KG1 (cell line): ENCODE results near the gene CTNNBL1.

Source experiments
- DNase-seq: peaks from one replicate; lab custom pipeline; 2025; lab: John Stamatoyannopoulos, UW

CTNNBL1 gene

DNA sequence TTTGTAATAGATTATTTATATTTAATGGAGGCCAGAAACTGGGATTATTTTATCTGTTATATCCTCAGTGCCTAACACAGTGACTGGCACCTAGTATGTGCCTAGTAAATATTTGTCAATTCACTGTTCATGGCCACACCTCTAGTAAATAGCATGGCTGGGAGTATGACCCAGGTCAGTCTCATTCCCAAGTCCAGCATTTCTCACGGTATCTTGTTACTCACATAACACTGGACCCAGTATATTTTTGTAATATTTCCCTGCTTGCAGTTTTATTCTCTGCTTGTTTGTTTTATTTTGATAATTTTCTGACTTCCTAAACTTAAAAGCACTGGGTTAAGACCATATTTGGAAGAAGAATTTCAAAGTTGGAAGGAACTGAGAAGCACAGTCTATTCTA is 47.7 kb downstream of the CTNNBL1 start:
- DNase-seq: no peak

DNA sequence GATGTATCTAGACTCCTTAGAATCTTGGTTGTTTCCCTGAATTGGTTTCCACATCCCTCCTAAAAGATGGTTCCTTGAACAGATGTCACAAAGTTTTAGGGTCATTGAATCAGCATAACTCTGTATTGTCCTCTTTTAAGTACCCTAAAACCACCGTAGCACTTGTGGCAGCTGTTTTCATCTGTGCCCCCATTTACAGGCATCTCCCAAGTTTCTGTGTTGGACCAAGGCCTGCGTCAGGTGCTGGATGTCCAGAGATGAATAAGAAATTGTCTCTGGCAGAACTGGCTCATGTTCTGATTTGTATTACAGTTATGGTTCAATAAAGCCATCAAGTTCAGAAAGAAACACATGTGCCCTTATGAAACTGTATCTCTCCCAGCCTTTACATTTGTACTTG is 48.3 kb downstream of the CTNNBL1 start:
- DNase-seq: no peak

- no peak for DNase-seq
Observed at GRCh38 chr20:37744347-37744746, 50.5 kb downstream of the CTNNBL1 start.

DNA sequence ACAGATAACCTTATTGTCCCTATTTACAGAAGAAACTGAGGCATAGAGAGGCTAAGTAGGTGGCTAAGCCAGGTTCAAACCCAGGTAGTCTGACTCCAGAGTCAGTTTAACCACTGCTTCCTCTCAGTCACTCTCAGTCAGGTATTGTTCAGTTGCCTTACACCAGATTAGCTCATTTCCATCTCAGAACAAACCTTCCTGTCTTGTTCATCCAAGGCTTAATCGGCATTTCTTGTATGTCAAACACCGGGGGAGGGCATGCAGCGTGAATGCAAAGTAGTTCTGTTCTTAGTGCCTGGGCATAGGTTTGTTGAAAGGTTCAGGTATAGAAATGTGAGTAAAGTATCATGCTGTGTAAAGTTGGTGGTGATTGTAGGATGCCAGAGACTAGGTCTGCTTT is 51.7 kb downstream of the CTNNBL1 start:
- no peak for DNase-seq

DNA sequence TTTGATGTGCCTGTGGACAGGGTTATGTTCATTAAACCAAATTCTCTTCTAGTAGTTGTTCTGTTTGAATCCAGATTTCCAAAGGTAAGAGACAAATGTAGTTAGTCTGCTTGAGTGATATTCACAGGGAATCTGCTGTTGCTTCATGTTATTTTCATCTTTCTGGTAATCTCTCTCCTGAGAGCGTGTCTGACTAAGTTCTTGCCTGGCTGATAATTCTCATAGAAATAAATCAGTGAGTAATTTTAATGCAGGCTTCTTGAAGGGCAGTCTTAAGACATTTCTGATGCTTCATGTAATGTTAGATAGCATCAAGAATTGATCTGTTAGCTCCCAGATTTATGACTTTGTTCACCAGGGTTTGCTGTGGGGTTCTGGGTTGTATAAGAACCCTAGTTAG is 54.2 kb downstream of the CTNNBL1 start:
- DNase-seq: no peak

- no peak for DNase-seq
Observed at GRCh38 chr20:37749218-37749617, 55.4 kb downstream of the CTNNBL1 start.

GRCh38 chr20:37749620-37750403 is 56.0 kb downstream of the CTNNBL1 start:
- no peak for DNase-seq

DNA sequence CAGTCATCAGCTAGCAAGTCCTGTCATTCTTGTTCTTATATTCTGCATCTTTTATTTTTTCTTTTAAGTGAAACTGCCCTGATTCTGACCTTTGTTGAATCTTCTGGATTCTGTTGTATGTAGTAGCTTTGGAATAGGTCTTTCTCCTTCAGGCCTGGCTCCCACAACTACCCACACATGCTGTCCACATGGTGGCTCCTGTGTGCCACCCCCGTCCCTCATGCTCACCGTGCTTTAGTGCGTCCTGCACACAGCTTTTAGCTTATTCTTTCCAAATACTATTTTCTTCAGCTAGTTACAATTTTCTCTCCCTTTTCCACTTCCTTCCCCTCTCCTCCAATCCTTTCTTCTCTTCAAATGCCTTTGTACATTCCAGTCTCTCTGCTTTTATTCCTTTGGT is 61.8 kb downstream of the CTNNBL1 start:
- DNase-seq: no peak

- DNase-seq: no peak
Observed at GRCh38 chr20:37756234-37756633, 62.4 kb downstream of the CTNNBL1 start.

DNA sequence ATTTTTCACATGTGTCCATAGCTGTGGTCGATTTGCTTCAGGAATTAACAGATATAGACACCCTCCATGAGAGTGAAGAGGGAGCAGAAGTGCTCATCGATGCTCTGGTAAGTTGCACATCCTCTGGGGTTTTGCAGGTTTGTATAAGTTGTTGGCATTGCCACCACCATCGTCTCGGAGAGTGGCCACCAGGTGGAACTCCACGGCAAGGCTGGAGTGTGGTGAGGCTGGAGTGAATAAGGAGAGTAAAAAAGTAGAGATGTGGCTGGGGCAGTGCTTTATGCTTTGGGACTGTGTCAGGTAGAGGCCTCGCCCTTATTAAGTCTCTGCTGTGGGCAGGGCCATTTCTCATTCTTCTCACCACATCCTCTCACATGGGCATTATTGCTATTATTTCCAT is 63.7 kb downstream of the CTNNBL1 start:
- DNase-seq: no peak

GRCh38 chr20:37758332-37758731 is 64.5 kb downstream of the CTNNBL1 start:
- no peak for DNase-seq

GRCh38 chr20:37759052-37759553 is 65.3 kb downstream of the CTNNBL1 start:
- DNase-seq: no peak

GRCh38 chr20:37759761-37760209 is 66.0 kb downstream of the CTNNBL1 start:
- no peak for DNase-seq

- no peak for DNase-seq
Observed at GRCh38 chr20:37760322-37760721, 66.5 kb downstream of the CTNNBL1 start.

GRCh38 chr20:37762716-37763485 is 69.1 kb downstream of the CTNNBL1 start:
- DNase-seq: no peak

DNA sequence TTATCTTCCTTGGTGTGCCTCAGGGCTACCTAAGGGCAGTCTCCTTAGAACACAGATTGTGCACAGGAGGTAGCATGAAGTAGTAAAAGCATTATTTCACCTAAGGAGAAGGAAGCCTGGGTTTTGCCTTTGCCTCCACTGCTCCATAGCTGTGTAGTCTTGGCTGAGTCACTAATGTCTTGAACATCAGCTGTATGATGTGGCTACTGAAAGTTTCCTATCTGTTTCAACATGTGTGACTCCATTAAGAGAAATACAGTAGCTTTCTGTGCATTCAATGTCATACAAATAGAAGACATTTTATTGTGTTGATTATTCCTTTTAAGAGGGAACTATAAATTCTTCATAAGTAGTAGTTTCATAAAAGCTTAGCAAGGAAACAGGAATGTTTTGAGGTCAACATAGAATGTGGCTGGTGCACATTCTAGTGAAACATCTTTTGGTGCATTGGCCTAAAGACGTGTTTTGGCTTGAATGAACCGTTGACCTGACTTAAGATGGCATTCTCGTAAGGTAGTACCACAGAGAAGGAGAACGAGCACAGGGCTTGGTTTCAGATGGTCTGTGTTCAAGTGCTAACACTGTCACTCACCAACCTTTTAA is 70.6 kb downstream of the CTNNBL1 start:
- DNase-seq: no peak

DNA sequence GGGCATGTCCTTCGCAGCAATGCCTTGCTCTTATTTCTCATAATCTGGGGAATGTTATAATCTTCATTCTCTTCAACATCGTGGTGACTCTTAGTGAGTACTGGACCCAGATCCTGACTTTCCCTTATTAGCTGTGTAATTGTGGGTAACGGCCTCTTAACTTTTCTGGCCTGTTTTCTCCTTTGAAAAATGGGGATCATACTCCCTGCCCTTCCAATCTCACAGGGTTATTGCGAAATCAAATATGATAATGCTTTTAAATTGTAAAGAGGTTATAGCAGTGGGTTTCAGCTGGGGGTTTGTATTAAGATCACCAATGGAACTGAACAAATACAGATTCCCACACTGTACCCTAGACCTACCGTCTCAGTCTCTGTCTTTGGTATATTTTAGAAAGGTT is 77.1 kb downstream of the CTNNBL1 start:
- DNase-seq: no peak

- DNase-seq: no peak
Observed at GRCh38 chr20:37773291-37773826, 79.5 kb downstream of the CTNNBL1 start.

GRCh38 chr20:37774156-37774555 is 80.3 kb downstream of the CTNNBL1 start:
- DNase-seq: no peak

DNA sequence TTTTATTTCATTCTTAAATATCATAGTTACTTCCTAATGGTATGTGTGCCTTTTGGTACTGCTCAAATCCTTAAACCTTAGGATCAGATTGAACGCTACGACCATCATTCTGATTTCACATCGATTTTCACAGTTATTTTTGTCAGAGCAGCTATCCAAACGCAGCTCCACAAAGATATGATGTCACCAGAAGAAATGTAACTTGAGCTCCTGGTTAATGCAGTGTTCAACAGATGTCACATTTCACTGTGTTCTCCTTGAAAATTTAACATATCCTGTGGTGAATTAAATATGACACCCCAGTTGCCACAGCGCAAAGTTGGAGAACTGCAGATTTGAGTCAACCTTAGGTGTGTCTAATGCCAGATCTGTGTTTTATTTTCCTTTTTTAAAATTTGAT is 81.4 kb downstream of the CTNNBL1 start:
- no peak for DNase-seq

- DNase-seq: no peak
Observed at GRCh38 chr20:37776049-37776448, 82.2 kb downstream of the CTNNBL1 start.

- no peak for DNase-seq
Observed at GRCh38 chr20:37776526-37776925, 82.7 kb downstream of the CTNNBL1 start.
